ENCODE measurements around the gene GJC2.

GRCh38 chr1:228123505-228123904 is 26.2 kb upstream of the GJC2 start:
- no peak for TF ChIP-seq POLR2AphosphoS5 (IDR thresholded peaks at IDR 0.05; ENCODE audit: low read depth, low read length)
- no peak for TF ChIP-seq REST (IDR thresholded peaks at IDR 0.05; ENCODE audit: insufficient read depth in 1 of 2, low read depth in 2 of 2, low read length in 2 of 2)
- TF ChIP-seq SIN3A (IDR thresholded peaks at IDR 0.05; ENCODE audit: borderline replicate concordance, insufficient read depth, low read length), result no peak
- TF ChIP-seq FOXP2 (optimal IDR thresholded peaks at IDR 0.05; ENCODE audit: borderline replicate concordance, extremely low read depth, extremely low read length, insufficient read depth), result no peak
